Fibroblast of skin of right biceps (primary cell): ENCODE measurements around the gene RAMP1.

Experiments used
- DNase-seq: peaks from one replicate; pipeline ENCODE4 v3.0.0-alpha.2; 2013

RAMP1 gene

DNA sequence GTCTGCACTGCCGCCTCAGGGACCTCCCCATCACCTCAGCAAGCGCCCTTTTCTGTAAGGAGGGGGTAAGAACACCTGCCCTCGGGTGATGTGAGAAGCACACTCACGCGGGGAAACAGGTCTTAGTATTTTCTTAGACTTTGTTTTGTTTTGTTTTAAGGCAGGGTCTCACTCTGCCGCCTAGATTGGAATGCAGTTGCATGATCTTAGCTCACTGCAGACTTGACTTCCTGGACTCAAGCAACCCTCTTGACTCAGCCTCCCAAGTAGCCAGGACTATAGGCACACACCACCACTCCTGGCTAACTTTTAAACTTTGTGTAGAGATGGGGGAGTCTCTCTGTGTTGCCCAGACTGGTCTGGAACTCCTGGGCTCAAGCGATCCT lies 37.1 kb downstream of the RAMP1 start:
- no peak for DNase-seq

- DNase-seq = no peak
These were observed 37.5 kb downstream of the RAMP1 start for GRCh38 chr2:237896956-237897355.

DNA sequence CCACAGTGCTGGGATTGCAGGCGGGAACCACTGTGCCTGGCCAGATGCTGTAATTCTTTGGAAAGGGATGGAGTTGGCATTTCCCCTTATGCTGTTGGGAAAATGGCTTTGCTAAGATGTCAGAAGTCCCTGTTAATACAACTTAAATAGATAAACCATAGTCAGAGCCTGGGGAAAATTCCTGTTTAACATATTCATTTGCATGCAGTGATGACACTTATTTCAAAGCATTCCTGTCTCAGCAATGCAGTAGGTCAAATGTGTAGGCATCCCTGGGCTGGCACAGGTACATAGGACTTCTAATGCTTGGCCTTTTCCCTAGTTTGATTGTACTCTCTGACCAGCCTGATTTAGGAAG lies 38.6 kb downstream of the RAMP1 start:
- DNase-seq = no peak

- no peak for DNase-seq
These were observed 41.7 kb downstream of the RAMP1 start for GRCh38 chr2:237900891-237901831.

DNA sequence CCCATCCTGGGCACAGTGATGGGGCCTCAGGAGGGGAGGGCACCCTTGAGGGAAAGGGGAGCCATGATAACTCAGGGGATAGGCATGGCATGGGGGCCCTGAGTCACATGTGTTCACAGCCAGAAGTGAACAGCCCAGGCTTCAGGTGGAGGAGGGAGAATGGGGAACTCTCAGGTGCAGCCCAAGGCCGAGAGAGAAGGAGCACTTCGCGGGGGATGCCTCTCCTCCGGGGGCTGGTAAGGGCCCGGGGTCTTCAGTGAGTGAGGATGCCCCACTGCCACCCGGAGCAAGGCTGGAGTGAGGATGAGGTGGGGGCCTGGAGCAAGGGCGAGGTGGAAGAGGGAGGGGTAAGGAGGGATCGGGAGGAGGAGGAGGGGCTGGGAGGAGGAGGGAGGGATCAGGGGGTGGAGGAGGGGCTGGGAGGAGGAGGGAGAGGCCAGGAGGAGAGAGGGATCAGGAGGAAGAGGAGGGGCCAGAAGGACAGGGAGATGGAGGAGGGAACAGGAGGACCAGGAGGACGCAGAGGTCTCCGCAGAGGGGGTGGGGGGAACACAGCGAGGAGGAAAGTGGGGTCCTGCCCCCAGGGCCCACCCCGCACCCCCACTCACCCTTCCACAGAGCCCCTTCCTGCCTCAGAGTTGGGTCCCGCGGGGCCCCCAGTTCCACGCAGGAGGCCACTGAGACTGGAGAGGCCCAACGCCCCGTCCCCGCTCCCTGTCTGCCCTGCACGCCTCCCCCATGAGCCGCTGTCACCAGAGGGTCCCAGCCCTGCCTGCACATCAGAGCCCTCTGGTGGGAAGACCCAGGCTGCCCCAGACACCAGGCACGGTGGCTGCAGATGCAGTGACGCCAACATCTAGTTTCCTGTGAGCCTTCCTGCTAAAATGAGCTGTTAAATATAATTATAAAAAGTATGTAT lies 42.8 kb downstream of the RAMP1 start:
- no peak for DNase-seq

- peak; percentile 52 for DNase-seq
These were observed 45.6 kb downstream of the RAMP1 start for GRCh38 chr2:237904831-237905599.

- DNase-seq = no peak
These were observed 47.7 kb downstream of the RAMP1 start for GRCh38 chr2:237907144-237907543.

DNA sequence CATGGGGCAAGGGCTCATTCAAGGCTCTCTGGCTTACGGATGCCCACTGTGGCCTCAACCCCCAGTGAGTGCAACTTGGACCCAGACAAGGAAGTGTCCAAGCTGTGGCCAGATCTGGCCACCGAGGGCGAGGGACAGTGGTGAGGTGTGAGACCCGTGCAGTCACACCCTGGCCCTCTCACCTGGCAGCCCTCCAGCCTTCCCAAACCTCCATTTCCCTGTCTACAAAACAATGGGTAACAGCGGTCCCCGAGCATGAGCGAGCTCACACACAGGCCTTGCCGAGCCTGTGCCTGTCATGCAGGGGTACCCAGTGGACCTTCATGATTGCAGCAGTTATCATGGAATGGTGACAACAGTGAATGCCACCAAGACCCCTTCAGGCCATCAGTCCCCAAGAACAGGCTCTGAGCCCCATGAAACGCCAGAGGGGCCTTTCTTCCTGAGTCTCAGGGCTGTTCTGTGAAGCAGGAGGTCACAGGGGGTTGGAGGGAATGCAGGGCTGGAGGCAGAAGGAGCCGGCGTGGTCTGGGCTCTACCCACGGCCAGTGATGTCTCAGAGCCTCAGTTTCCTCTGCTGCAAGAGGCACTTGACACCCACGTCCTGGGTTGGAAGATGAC lies 49.8 kb downstream of the RAMP1 start:
- no peak for DNase-seq

- DNase-seq = no peak
These were observed 50.5 kb downstream of the RAMP1 start for GRCh38 chr2:237909801-237910475.

DNA sequence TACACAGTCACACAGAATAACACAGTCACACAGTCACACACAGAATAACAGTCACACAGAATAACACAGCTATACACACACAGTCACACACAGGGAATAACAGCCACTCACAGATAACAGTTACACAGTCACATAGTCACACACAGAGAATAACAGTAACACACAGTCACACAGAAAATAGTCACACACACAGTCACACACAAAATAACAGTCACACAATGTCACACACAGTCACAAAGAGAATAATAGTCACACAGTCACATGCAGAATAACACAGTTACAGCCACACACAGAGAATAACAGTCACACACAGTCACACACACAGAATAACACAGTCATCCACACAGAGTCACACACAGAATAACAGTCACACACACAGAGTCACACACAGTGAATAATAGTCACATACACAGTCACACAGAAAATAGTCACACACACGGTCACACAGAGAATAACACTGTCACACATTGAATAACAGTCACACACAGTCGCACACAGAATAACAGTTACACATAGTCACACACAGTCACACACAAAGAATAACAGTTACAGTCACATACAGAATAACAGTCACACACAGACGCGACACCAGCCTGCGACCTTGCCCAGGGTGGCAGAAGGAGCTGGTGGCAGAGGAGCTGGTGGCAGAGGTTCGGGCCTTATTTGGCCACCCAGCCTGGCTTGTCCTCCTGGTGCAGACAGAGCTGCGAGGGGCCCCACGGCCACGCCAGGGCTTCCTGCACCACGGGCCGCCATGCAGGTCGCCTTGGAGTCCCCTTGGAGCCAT lies 51.3 kb downstream of the RAMP1 start:
- no peak for DNase-seq

GRCh38 chr2:237911363-237912017 lies 52.1 kb downstream of the RAMP1 start:
- no peak for DNase-seq

- DNase-seq = no peak
These were observed 53.1 kb downstream of the RAMP1 start for GRCh38 chr2:237912271-237913192.

GRCh38 chr2:237913193-237913917 lies 53.9 kb downstream of the RAMP1 start:
- no peak for DNase-seq

- no peak for DNase-seq
These were observed 56.2 kb downstream of the RAMP1 start for GRCh38 chr2:237915576-237915975.

GRCh38 chr2:237916296-237916695 lies 56.9 kb downstream of the RAMP1 start:
- DNase-seq = no peak

- no peak for DNase-seq
These were observed 58.4 kb downstream of the RAMP1 start for GRCh38 chr2:237917696-237918374.

DNA sequence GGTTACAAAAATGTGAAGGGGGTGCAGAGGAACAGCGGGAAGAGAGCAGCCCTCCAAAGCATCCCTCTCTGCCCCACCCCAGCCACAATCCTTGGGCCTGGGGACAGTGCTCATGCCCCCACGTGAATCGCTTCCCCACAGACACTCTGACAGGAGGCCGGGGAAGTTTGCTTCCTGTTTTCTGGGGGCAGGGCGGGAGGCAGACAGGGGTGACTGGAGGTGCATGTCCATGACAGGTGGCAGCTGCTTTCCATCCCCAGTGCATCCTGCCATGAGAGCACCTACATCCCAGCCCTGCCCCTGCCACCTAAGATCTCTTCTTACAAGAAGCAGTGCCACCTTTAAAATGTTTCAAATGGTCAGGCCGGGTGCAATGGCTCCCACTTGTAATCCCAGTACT lies 60.2 kb downstream of the RAMP1 start:
- DNase-seq = no peak

GRCh38 chr2:237920673-237921072 lies 61.2 kb downstream of the RAMP1 start:
- DNase-seq = peak; percentile 48
